Measurements from ENCODE around the gene EEF2.
"Not testable (repeated sequence)": the region's sequence is repeated elsewhere in the genome, so short reads cannot be mapped to it uniquely, and the experiment has no call there.

Gene EEF2

GRCh38 chr19:3947316-3947933 lies 37.8 kb downstream of the EEF2 start:
- not testable (repeated sequence) for DNase-seq (ENCODE audit: low read depth in 2 of 2)

DNA sequence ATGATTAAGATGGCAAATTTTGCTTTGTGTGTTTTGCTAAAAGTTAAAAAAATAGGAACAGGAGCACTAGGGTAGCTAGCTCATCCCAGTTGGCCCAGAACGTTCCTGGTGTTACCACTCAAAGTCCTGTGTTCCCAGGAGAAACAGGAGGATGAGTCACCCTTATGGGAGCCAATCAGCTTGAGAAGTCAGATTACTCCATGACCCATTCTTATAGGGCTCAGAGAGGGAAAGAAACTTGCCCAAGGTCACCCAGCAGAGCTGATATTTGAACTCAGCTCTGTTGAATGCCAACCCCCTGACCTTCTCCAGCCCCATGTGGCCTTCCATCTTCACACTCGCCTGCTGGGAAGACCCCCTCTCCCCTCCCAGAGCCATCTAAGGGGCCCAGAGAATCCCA lies 39.4 kb downstream of the EEF2 start:
- DNase-seq (ENCODE audit: low read depth in 2 of 2): no peak

DNA sequence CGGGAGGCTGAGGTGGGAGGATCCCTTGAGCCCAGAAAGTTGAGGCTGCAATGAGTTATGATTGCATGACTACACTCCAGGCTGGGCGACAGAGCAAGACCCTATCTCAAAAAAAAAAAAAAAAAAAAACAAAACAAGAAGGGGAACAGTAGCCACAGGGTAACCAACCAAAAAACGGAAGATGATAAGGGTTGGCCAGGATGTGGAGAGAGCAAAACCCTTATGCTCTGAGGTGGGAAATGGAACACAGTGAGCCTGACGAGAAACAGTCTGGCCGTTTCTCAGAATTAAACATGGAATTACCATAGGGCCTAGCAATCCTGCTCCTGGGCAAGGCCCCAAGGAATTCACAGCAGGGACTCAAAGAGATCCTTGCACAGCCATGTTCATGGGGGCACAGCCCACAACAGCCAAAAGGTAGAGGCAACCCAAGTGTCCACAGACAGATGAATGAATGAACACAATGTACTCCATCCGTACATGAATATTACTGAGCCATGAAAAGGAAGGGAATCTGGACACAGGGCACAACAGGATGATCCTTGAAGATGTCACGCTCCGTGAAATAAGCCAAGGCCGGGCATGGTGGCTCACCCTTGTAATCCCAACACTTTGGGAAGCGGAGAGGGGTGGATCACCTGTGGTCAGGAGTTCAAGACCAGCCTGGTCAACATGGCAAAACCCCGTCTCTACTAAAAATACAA lies 41.1 kb downstream of the EEF2 start:
- DNase-seq (ENCODE audit: low read depth in 2 of 2): no peak

DNA sequence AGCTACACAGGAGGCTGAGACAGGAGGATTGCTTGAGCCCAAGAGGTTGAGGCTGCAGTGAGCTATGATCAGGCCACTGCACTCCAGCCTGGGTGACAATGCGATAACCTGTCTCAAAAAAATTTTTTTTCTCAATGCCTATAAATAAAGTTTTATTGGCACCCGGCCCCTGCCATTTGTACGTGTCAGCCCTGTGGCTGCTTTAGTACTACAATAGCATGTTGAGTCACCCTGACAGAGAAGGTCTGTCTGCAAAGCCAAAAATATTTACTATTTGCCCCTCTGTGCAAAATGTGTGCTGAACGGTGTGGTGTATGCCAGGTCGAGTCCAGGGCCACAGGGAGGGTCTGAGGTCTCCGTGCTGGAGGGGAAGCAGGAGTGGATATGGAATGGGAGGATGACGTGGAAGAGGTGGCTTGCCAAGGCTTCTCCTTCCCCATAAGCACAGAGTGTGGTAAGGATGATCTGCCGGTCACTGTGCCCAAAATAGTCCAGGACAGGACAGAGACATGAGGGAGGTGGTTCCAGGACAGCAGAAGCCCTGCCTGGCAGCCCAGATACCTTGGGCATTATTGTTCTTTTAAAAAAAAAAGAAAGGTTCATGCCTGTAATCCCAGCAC lies 42.4 kb downstream of the EEF2 start:
- DNase-seq (ENCODE audit: low read depth in 2 of 2): no peak

GRCh38 chr19:3938300-3938950 lies 46.8 kb downstream of the EEF2 start:
- not testable (repeated sequence) for DNase-seq (ENCODE audit: low read depth in 2 of 2)

GRCh38 chr19:3936506-3937442 lies 48.5 kb downstream of the EEF2 start:
- no peak for DNase-seq (ENCODE audit: low read depth in 2 of 2)

- no peak for DNase-seq (ENCODE audit: low read depth in 2 of 2)
Observed at GRCh38 chr19:3932931-3933810, 52.1 kb downstream of the EEF2 start, which contains the start of gene NMRK2. Gene NMRK2 (plus strand): TSS chr19:3933069. CDS start chr19:3933672, 603 bp downstream.

- DNase-seq (ENCODE audit: low read depth in 2 of 2): no peak
Observed at GRCh38 chr19:3931041-3931440, 54.2 kb downstream of the EEF2 start.

Measured in stimulated activated CD4-positive, alpha-beta T cell treated with anti-CD3 and anti-CD28 coated beads, Interleukin-1b, Interleukin-23, amount 100 ng/mL, for 4 hours (primary cell).